GM19452 (cell line): ENCODE results near the gene SEMA4C.
"Not testable (repeated sequence)": the region's sequence is repeated elsewhere in the genome, so short reads cannot be mapped to it uniquely, and the experiment has no call there.

Experiments
- ATAC-seq: cut with Tn5 transposase; IDR thresholded peaks from one replicate; pipeline ENCODE4 v1.9.1; 2021; ENCODE audit not compliant: unreplicated experiment

Gene SEMA4C

DNA sequence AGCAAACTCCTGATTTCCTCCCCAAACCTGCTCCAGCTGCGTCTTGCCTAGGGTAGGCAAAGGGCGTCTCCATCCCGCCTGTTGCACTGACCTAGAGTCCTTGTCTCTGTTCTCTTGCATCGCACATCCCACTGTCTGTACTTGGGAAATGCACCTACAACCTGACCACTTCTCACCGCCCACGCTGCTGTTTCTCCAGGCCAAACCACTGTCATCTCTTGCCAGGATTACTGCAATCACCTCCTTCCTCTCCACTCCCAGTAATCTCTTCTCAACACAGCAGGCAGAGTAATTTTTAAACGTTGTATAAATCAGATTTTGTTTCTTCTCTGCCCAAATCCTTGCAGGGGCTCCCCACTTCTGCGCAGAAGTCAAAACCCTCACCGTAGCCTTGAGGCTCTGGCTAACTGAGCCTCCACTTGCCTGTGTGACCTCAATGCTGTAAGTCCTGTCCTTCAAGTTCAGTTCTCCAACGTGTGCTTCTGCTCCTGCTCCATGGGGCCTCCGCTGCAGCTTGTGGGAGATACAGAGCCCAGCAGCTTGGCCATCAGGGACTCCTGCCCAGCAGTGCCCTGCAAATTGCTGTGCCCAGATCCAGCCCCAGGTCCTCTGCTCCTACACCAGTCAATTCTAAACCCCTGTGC, 27.7 kb upstream of the SEMA4C start:
- no peak for ATAC-seq

DNA sequence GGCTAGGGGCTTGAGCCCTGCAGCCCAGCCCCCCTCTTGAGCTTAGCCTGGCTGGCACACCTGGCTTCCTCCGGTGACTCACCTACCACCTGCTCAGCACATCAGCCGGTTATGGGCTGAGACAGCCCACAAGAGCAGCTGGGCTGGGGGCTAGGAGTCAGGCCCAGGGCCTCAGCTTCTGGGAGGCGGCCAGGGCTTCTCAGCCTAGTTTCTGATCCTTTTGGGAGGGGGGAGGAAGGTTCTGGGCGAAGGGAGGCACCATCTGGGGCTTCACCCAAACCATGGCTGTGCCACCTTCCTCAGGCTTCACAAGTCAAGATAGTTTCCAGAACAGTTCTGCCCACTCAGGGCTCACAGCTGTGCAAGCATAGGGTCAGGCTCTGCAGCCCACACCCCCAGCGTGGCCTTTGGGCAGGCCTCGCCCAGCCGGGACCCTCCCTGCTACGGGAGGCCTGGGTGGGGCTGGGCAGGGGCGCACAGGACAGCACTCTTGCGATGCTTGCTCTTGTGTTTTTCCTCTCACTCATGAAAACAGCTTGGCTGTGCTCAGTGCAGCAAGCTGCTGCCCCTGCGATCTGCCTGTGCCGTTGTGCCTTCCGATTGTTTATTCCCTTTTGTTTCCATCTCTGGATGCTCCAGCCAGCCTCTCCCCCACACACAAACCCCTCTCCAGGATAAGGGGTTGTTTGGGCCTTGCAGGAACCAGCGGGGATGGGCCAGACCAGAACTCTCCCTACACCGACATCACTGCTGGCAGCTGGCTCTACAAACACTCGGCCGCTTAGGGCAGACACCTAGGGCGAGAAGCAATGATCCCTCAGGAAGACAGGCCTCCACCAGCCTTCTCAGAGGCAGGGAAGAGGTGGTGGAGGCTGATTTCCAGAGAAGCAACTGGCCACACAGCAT, 26.1 kb upstream of the SEMA4C start:
- ATAC-seq: no peak

GRCh38 chr2:96895032-96895745, 25.3 kb upstream of the SEMA4C start:
- no peak for ATAC-seq

- no peak for ATAC-seq
Measured at GRCh38 chr2:96894151-96894531, 24.3 kb upstream of the SEMA4C start.

- ATAC-seq: no peak
Measured at GRCh38 chr2:96893289-96894150, 23.6 kb upstream of the SEMA4C start.

DNA sequence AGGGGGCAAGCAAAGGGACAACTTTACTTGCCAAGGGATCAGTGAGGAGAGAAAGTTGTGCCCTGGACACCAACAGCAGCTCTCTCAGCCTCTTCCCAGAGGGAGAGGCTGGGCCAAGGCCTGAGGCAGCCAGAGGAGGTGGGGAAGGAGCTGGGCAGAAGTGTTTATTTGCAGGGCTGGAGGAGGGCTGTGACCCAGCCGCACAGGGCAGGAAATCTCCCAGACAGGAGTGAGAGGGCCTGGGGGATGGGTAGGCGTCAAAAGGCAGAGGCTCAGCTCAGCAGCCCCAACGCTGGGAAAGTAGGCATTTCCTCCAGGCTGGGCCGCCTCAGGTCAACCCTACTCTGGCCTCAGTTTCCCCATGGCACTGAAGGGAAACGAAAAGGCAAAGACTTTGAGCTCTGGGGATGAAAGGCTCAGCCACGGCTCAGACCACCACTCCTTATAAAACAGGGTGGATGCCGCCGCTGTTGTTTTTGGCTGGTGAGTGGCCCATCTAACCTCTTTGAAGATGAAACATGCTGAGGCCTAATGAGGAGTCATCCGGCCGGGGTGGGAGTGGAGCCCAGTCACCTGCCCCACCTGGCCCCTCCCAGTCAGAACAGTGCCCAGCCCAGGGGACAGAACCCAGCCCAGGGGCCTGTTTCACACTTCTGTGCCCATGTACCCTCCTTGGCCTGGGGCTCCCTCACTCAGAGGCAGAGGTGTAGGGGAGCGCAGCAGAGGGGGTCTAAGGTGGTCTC, 21.9 kb upstream of the SEMA4C start:
- ATAC-seq: no peak

- no peak for ATAC-seq
Measured at GRCh38 chr2:96890726-96891385, 21.0 kb upstream of the SEMA4C start.

DNA sequence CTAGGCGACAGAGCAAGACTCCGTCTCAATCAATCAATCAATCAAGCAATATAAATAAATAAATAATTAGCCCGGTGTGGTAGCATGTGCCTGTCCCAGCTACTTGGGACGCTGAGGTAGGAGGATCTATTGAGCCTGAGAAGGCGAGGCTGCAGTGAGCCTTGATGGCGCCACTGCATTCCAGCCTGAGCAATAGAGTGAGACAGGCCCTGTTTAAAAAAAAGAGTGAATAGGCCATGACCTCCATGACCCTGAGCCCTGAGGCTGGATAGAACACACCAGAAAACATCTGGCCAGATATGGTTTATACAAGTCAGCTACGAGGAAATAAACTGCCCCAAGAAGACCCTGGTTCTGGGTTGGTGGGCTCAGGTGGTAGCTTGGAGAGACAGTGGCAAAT, 20.4 kb upstream of the SEMA4C start:
- ATAC-seq: no peak

GRCh38 chr2:96889502-96889901, 19.6 kb upstream of the SEMA4C start:
- not testable (repeated sequence) for ATAC-seq

DNA sequence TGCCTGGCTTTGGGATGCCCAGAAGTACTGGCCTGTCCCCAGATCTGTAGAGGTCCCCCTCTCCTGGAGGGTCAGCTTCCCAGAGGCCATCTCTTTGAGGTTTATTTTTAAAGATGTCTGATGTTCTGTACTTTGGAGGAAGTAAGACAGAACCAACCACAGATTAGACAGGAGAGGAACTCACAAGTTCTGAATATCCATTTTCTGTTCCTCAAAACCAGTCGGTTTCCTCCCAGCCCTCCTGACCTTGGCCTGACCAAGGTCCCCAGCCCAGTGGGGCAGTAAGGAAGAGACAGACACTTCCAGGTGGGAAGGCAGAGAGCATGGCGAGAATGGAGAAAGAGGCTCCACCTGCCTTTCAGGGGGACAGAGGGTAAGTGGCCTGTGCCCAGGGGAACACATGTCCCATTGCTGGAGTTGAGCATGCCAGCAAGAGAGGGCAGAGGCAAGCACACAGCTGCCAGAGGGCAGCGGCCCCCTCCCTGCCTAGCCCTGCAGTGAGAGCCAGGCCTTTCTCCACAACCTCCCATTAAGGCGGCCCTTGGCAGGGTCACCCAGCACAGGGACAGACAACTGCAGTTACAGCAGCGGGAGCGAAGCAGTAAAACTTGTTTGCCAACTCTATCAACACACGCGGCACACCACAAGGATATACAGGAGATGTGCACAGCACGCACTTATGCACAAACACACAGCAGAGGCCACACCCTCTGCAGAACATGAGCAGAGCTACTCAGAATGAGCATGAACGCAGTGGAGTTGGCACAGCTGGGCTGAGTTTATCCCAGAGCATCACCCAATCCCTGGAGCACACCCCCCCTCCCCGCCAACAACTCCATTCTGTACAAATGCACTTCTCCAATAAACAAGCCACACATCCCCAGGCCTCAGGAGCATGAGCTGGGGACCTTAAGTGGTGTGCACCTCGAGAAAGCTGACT, 18.5 kb upstream of the SEMA4C start:
- no peak for ATAC-seq

GRCh38 chr2:96887493-96888012, 17.7 kb upstream of the SEMA4C start:
- ATAC-seq: no peak

DNA sequence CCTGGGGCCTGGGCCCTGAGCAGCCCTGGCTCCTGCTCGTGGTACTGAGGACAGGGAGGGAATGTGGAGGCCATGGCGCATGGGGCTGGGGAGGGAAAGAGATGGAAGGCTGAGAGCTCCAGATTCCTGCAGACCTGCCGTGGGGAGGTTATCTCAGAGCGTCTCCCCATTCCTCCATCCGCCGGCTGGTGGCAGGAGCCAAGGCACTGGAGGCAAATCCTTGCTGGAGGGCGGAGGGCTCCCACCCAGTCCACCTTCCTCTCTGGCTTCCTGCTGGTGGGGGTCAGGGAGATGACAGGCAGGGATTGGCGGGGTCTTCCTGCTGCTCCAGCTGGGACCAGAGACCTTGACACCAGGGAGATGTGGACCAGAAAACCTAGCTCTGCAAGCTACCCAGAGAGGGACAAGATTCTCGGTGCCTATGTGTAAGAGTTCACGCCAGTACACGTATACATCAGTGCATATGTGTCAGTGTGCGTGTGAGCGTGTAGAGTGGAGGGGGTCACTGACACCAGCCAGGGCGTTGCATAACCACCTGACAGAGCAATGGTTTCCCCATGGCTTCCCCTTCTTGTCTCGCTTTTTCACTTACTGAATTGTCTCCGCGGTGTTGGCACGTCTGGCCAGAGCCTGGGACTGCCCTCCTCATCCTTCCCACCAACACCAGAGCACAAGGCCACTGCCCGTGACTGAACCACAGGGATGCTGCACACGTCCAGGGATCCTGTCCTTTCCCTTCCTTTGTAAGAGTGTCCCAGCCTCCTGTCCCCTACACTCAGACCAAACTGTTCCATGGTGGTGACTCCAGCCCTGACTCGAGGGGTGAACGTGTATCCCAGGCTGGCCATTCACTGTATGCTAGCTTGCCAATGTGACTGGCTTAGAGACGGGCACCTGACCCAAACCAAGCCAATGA, 15.8 kb upstream of the SEMA4C start:
- ATAC-seq: no peak

- no peak for ATAC-seq
Measured at GRCh38 chr2:96884299-96885094, 14.6 kb upstream of the SEMA4C start.

- no peak for ATAC-seq
Measured at GRCh38 chr2:96883306-96883705, 13.4 kb upstream of the SEMA4C start.

GRCh38 chr2:96882906-96883305, 13.0 kb upstream of the SEMA4C start:
- no peak for ATAC-seq

DNA sequence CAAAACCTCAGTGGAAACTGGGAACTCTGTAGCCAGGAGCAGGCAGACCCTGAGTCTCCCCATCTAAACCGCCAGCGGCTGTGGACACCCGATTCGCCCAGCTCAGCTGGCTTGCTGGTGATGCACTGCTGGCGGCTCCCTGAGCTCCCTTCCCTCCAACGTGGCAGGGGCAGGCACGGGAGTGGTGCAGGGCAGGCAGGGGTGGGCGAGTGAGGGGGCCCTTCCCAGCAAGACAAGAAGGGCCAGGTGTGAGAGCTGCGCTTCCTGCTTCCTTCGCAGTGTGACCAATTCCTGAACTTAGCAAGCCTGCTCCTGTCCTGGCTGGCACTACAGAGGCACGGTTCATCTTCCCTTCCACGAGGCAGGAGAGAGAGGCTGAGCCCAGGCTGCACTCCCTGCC, 12.3 kb upstream of the SEMA4C start:
- ATAC-seq: no peak
